ENCODE data around the gene TMEM178A. TPM values are rescaled to one million over a fixed set of nuclear protein-coding genes. Genes with fewer than 3 reads are reported as not detected.
A peak's percentile ranks its signal among the peaks of the same experiment; 100 is the strongest.
"Not testable (repeated sequence)": the region's sequence is repeated elsewhere in the genome, so short reads cannot be mapped to it uniquely, and the experiment has no call there.

TMEM178A gene
- not detected for total RNA-seq

GRCh38 chr2:39665811-39666490 is at the start of gene TMEM178A:
TSS of gene TMEM178A (plus strand) at chr2:39665917. CDS start at chr2:39665975, 58 bp downstream.
- peaks cover 55% of the 10 kb centered on the region for H3K27me3 Mint-ChIP-seq (ENCODE audit: low read depth)
- H3K9me3 Mint-ChIP-seq = no peaks in the 10 kb centered on the region
- H3K36me3 Mint-ChIP-seq (ENCODE audit: insufficient read depth) = no peaks in the 10 kb centered on the region
- H3K4me1 Mint-ChIP-seq (ENCODE audit: low read depth) = peaks cover 13% of the 10 kb centered on the region
- DNase-seq = no peak
- ATAC-seq = peak; percentile 62 to 73
- H3K4me3 Mint-ChIP-seq = peak within 1 kb of the TSS; percentile 22

GRCh38 chr2:39618236-39618635 is 47.5 kb upstream of the TMEM178A start:
- Mint-ChIP-seq H3K4me1 (ENCODE audit: low read depth) (peaks cover 6% of the 10 kb centered on the region), H3K9me3 (peaks cover 3% of the 10 kb centered on the region), H3K4me3 (no peak overlapping the region), H3K27me3 (ENCODE audit: low read depth) (peaks cover 13% of the 10 kb centered on the region), H3K36me3 (ENCODE audit: insufficient read depth) (no peaks in the 10 kb centered on the region)
- ATAC-seq (no peak), DNase-seq (no peak)

- DNase-seq (no peak), ATAC-seq (no peak)
- Mint-ChIP-seq H3K4me1 (ENCODE audit: low read depth) (peaks cover 6% of the 10 kb centered on the region), H3K27me3 (ENCODE audit: low read depth) (peaks cover 15% of the 10 kb centered on the region), H3K4me3 (no peak overlapping the region), H3K36me3 (ENCODE audit: insufficient read depth) (no peaks in the 10 kb centered on the region), H3K9me3 (peaks cover 3% of the 10 kb centered on the region)
Measured at GRCh38 chr2:39618736-39619135, 47.0 kb upstream of the TMEM178A start.

- ATAC-seq (no peak), DNase-seq (no peak)
- Mint-ChIP-seq H3K4me1 (ENCODE audit: low read depth) (peaks cover 6% of the 10 kb centered on the region), H3K27me3 (ENCODE audit: low read depth) (peaks cover 15% of the 10 kb centered on the region), H3K4me3 (no peak overlapping the region), H3K9me3 (no peaks in the 10 kb centered on the region), H3K36me3 (ENCODE audit: insufficient read depth) (no peaks in the 10 kb centered on the region)
Measured at GRCh38 chr2:39620067-39620466, 45.6 kb upstream of the TMEM178A start.

- no peaks in the 10 kb centered on the region for H3K36me3 Mint-ChIP-seq (ENCODE audit: insufficient read depth)
- H3K4me3 Mint-ChIP-seq = no peak overlapping the region
- no peak for ATAC-seq
- no peaks in the 10 kb centered on the region for H3K9me3 Mint-ChIP-seq
- peaks cover 14% of the 10 kb centered on the region for H3K27me3 Mint-ChIP-seq (ENCODE audit: low read depth)
- peaks cover 6% of the 10 kb centered on the region for H3K4me1 Mint-ChIP-seq (ENCODE audit: low read depth)
- no peak for DNase-seq
Measured at GRCh38 chr2:39621596-39621995, 44.1 kb upstream of the TMEM178A start.

GRCh38 chr2:39622860-39623259 is 42.9 kb upstream of the TMEM178A start:
- peaks cover 6% of the 10 kb centered on the region for H3K4me1 Mint-ChIP-seq (ENCODE audit: low read depth)
- ATAC-seq (no peak), DNase-seq (no peak)
- H3K36me3 Mint-ChIP-seq (ENCODE audit: insufficient read depth) = no peaks in the 10 kb centered on the region
- H3K9me3 Mint-ChIP-seq = no peaks in the 10 kb centered on the region
- no peak overlapping the region for H3K4me3 Mint-ChIP-seq
- peaks cover 12% of the 10 kb centered on the region for H3K27me3 Mint-ChIP-seq (ENCODE audit: low read depth)

- no peak overlapping the region for H3K4me3 Mint-ChIP-seq
- H3K27me3 Mint-ChIP-seq (ENCODE audit: low read depth) = peaks cover 10% of the 10 kb centered on the region
- H3K4me1 Mint-ChIP-seq (ENCODE audit: low read depth) = peaks cover 6% of the 10 kb centered on the region
- no peaks in the 10 kb centered on the region for H3K36me3 Mint-ChIP-seq (ENCODE audit: insufficient read depth)
- ATAC-seq = no peak
- no peaks in the 10 kb centered on the region for H3K9me3 Mint-ChIP-seq
- no peak for DNase-seq
Measured at GRCh38 chr2:39623917-39624316, 41.8 kb upstream of the TMEM178A start.

- Mint-ChIP-seq H3K4me3 (no peak overlapping the region), H3K4me1 (ENCODE audit: low read depth) (peaks cover under 1% of the 10 kb centered on the region), H3K27me3 (ENCODE audit: low read depth) (peaks cover 4% of the 10 kb centered on the region), H3K9me3 (no peaks in the 10 kb centered on the region), H3K36me3 (ENCODE audit: insufficient read depth) (no peaks in the 10 kb centered on the region)
- no peak for DNase-seq
- ATAC-seq = no peak
Measured at GRCh38 chr2:39625193-39625926, 40.4 kb upstream of the TMEM178A start.

GRCh38 chr2:39625927-39626270 is 39.8 kb upstream of the TMEM178A start:
- Mint-ChIP-seq H3K27me3 (ENCODE audit: low read depth) (peaks cover 4% of the 10 kb centered on the region), H3K36me3 (ENCODE audit: insufficient read depth) (no peaks in the 10 kb centered on the region), H3K4me3 (no peak overlapping the region), H3K9me3 (no peaks in the 10 kb centered on the region), H3K4me1 (ENCODE audit: low read depth) (no peaks in the 10 kb centered on the region)
- no peak for ATAC-seq
- DNase-seq = no peak

- not testable (repeated sequence) for H3K27me3 Mint-ChIP-seq (ENCODE audit: low read depth); ATAC-seq
Measured at GRCh38 chr2:39628346-39628745, 37.4 kb upstream of the TMEM178A start.

GRCh38 chr2:39629646-39630045 is 36.1 kb upstream of the TMEM178A start:
- no peaks in the 10 kb centered on the region for H3K4me1 Mint-ChIP-seq (ENCODE audit: low read depth)
- ATAC-seq (no peak), DNase-seq (no peak)
- no peaks in the 10 kb centered on the region for H3K36me3 Mint-ChIP-seq (ENCODE audit: insufficient read depth)
- peaks cover 2% of the 10 kb centered on the region for H3K27me3 Mint-ChIP-seq (ENCODE audit: low read depth)
- no peaks in the 10 kb centered on the region for H3K9me3 Mint-ChIP-seq
- no peak overlapping the region for H3K4me3 Mint-ChIP-seq

More at GRCh38 chr2:39628346-39628745, 37.4 kb upstream of the TMEM178A start:
- H3K9me3 Mint-ChIP-seq; H3K36me3 Mint-ChIP-seq (ENCODE audit: insufficient read depth); DNase-seq; H3K4me3 Mint-ChIP-seq; H3K4me1 Mint-ChIP-seq (ENCODE audit: low read depth): not testable (repeated sequence)

- Mint-ChIP-seq H3K4me1 (ENCODE audit: low read depth) (no peaks in the 10 kb centered on the region), H3K4me3 (no peak overlapping the region), H3K36me3 (ENCODE audit: insufficient read depth) (no peaks in the 10 kb centered on the region), H3K9me3 (no peaks in the 10 kb centered on the region), H3K27me3 (ENCODE audit: low read depth) (no peaks in the 10 kb centered on the region)
- ATAC-seq (no peak), DNase-seq (no peak)
Measured at GRCh38 chr2:39631256-39631655, 34.5 kb upstream of the TMEM178A start.

GRCh38 chr2:39631718-39632117 is 34.0 kb upstream of the TMEM178A start:
- Mint-ChIP-seq H3K9me3 (no peaks in the 10 kb centered on the region), H3K4me3 (no peak overlapping the region), H3K27me3 (ENCODE audit: low read depth) (no peaks in the 10 kb centered on the region), H3K36me3 (ENCODE audit: insufficient read depth) (no peaks in the 10 kb centered on the region), H3K4me1 (ENCODE audit: low read depth) (no peaks in the 10 kb centered on the region)
- ATAC-seq (no peak), DNase-seq (no peak)

- Mint-ChIP-seq H3K4me1 (ENCODE audit: low read depth) (no peaks in the 10 kb centered on the region), H3K4me3 (no peak overlapping the region), H3K27me3 (ENCODE audit: low read depth) (no peaks in the 10 kb centered on the region), H3K36me3 (ENCODE audit: insufficient read depth) (no peaks in the 10 kb centered on the region), H3K9me3 (no peaks in the 10 kb centered on the region)
- DNase-seq (no peak), ATAC-seq (no peak)
Measured at GRCh38 chr2:39632876-39633275, 32.8 kb upstream of the TMEM178A start.

GRCh38 chr2:39636306-39636705 is 29.4 kb upstream of the TMEM178A start:
- no peaks in the 10 kb centered on the region for H3K4me1 Mint-ChIP-seq (ENCODE audit: low read depth)
- no peaks in the 10 kb centered on the region for H3K9me3 Mint-ChIP-seq
- DNase-seq (no peak), ATAC-seq (no peak)
- no peaks in the 10 kb centered on the region for H3K36me3 Mint-ChIP-seq (ENCODE audit: insufficient read depth)
- no peak overlapping the region for H3K4me3 Mint-ChIP-seq
- no peaks in the 10 kb centered on the region for H3K27me3 Mint-ChIP-seq (ENCODE audit: low read depth)
